Upper lobe of right lung (tissue), 1 donor: ENCODE data around the gene RAB11FIP4. TPM values are rescaled to one million over a fixed set of nuclear protein-coding genes. Genes with fewer than 3 reads are reported as not detected.

Experiments
- ATAC-seq: fragments of 200-7000 bp; cut with Tn5 transposase; one replicate; pipeline ENCODE4 v1.9.1; 2020; ENCODE audit warnings: mild to moderate bottlenecking, moderate library complexity
- DNase-seq: peaks from one replicate; pipeline ENCODE4 v3.0.0-alpha.2; 2020
- H3K27ac ChIP-seq: fragments of 200-600 bp; one replicate; pipeline ENCODE4 v1.8.0; 2022
- H3K27me3 ChIP-seq: fragments of 200-600 bp; one replicate; pipeline ENCODE4 v1.8.0; 2022; ENCODE audit warnings: mild to moderate bottlenecking
- H3K36me3 ChIP-seq: fragments of 200-600 bp; one replicate; pipeline ENCODE4 v1.8.0; 2022
- H3K4me1 ChIP-seq: fragments of 200-600 bp; one replicate; pipeline ENCODE4 v1.8.0; 2022
- H3K4me3 ChIP-seq: fragments of 200-600 bp; one replicate; pipeline ENCODE4 v1.8.0; 2022; ENCODE audit warnings: mild to moderate bottlenecking
- H3K9me3 ChIP-seq: fragments of 200-600 bp; one replicate; pipeline ENCODE4 v1.8.0; 2022
- CTCF ChIP-seq: fragments of 200-600 bp; IDR thresholded peaks from one replicate; pipeline ENCODE4 v1.8.0; 2022; ENCODE audit warnings: antibody characterized with exemption
- intact Hi-C: fragments of 100-400 bp; cut with DNase I; formaldehyde crosslinking; loops from one replicate; pipeline ENCODE4 v1.11.0; 2022
- total RNA-seq: library from RNA; stranded (reverse); fragmentation: NEBNext Ultra II Directional; extraction: Animal tissue kit (Norgen Biotek cat#: 25700); gene quantifications from one replicate; pipeline ENCODE4 v1.2.1, GENCODE V29; 2021
- donor health status: DM: no; HTN: yes; CAD: no; lungs with severe emphysema.

Gene RAB11FIP4
- total RNA-seq, 1 donor from 2014 or later: 13.5 TPM

DNA sequence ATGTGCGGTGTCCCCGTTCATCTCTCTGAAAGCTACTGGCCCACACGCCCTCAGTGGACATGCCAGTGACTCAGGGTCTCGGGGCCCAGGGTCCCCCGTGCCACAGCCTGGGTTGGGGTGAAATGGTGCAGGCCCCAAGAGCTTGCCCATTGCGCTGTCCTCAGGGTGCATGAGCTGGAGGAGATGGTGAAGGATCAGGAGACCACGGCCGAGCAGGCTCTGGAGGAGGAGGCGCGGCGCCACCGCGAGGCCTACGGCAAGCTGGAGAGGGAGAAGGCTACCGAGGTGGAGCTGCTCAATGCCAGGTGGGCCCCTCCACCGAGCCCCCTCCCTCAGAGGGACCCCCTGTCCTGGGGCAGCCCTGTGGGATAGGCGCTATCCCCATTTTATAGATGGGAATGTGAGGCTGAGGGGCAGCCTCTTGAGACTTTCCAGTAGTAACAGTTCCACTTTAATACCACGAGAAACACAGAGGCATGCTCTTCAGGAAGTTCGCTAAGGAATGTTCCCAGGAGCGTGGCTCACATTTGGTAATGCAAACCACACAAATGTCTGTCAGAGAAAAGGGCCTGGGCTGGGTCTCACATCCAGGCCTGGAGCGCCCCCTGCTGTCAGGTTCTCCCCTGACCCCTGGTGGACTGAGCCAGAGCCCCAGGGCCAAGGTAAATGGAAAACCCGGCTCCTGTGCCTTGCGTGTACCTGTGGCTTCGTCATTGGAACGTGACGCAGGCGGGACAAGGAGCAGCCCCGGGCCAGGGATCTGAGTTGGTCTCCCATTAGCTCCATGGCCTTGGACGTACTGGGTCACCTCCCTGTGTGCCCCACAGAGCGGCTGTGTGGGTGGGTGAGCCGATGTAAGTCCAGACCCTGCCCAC is 133.7 kb downstream of the RAB11FIP4 start:
- Histone ChIP-seq H3K9me3 (no peaks in the 10 kb centered on the region), H3K27me3 (no peaks in the 10 kb centered on the region), H3K4me1 (peaks cover 4% of the 10 kb centered on the region), H3K36me3 (peaks cover 6% of the 10 kb centered on the region), H3K27ac (no peak overlapping the region), H3K4me3 (no peak overlapping the region)
- intact Hi-C loops: loop anchor here (5.0 kb wide), 1 partner anchor 88 kb away; no protein-coding TSS in a partner anchor
- peak; percentile 93 for DNase-seq
- ATAC-seq: peak; percentile 93
- TF ChIP-seq CTCF: peak; percentile 90

DNA sequence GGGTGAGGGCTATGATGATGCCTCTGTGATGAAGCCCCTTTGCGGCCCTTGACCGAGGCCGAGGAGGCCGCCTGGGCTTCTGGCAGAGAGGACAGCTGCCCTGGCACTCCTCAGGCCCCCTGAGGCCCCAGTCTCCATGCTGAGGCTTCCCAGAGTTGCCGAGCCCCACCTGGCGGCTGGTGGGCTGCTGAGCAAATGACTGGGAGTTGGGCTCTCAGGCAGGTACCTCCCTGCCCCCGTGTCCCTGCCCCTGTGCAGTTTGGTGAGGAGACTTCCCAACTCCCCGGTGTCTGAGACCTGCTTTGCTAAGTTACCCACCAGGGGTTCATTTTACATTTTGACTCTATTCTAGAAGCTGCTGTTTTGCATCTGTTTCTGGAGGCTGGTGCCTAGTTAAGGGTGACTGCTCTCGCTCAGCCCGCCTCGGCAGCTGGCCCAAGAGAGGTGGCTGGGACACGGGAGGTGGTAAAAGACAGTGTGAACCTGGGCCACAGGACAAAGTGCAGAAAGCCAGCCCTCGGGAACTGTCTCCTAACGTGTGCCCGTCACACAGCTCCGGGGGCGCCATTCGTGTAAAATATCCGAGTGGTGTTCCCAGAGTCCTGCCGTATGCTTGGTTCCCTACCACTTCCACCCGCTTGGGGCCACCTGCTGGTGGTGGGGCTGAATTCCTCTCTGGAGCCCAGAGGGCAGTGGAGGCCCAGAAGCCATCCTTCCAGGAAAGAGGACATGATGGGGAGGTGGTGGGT is 134.5 kb downstream of the RAB11FIP4 start:
- no peaks in the 10 kb centered on the region for H3K27me3 ChIP-seq
- no peaks in the 10 kb centered on the region for H3K9me3 ChIP-seq
- no peak overlapping the region for H3K4me3 ChIP-seq
- no peak for DNase-seq
- peaks cover 4% of the 10 kb centered on the region for H3K4me1 ChIP-seq
- TF ChIP-seq CTCF: peak; percentile 21
- intact Hi-C loops: loop anchor here (5.0 kb wide), 1 partner anchor 89 kb away; no protein-coding TSS in a partner anchor
- H3K27ac ChIP-seq: no peak overlapping the region
- no peak for ATAC-seq
- peaks cover 9% of the 10 kb centered on the region for H3K36me3 ChIP-seq

- peaks cover 4% of the 10 kb centered on the region for H3K4me1 ChIP-seq
- ATAC-seq (no peak), DNase-seq (no peak)
- no peak overlapping the region for H3K4me3 ChIP-seq
- no peaks in the 10 kb centered on the region for H3K27me3 ChIP-seq
- H3K36me3 ChIP-seq: peaks cover 11% of the 10 kb centered on the region
- H3K27ac ChIP-seq: no peak overlapping the region
- intact Hi-C loops: loop anchor here (5.0 kb wide), 1 partner anchor 90 kb away; no protein-coding TSS in a partner anchor
- TF ChIP-seq CTCF: no peak
- H3K9me3 ChIP-seq: no peaks in the 10 kb centered on the region
These were observed 136.1 kb downstream of the RAB11FIP4 start for GRCh38 chr17:31527606-31528005.

- Histone ChIP-seq H3K4me3 (no peak overlapping the region), H3K27ac (no peak overlapping the region), H3K27me3 (no peaks in the 10 kb centered on the region), H3K9me3 (no peaks in the 10 kb centered on the region), H3K4me1 (peaks cover 4% of the 10 kb centered on the region), H3K36me3 (peaks cover 11% of the 10 kb centered on the region)
- no peak for ATAC-seq
- no peak for TF ChIP-seq CTCF
- intact Hi-C loops: loop anchor here (5.0 kb wide), 1 partner anchor 91 kb away; no protein-coding TSS in a partner anchor
- DNase-seq: no peak
These were observed 136.9 kb downstream of the RAB11FIP4 start for GRCh38 chr17:31528291-31528874.

- Histone ChIP-seq H3K36me3 (peaks cover 11% of the 10 kb centered on the region), H3K4me3 (no peak overlapping the region), H3K9me3 (no peaks in the 10 kb centered on the region), H3K27me3 (no peaks in the 10 kb centered on the region), H3K4me1 (peaks cover 4% of the 10 kb centered on the region), H3K27ac (no peak overlapping the region)
- no peak for TF ChIP-seq CTCF
- intact Hi-C loops: loop anchor here (5.0 kb wide), 1 partner anchor 93 kb away; no protein-coding TSS in a partner anchor
- DNase-seq: no peak
- ATAC-seq: no peak
These were observed 138.4 kb downstream of the RAB11FIP4 start for GRCh38 chr17:31529841-31530251.
